GM10266 (cell line): ENCODE results near the gene CD180.

Experiments
- DNase-seq: peaks from one replicate; pipeline ENCODE4 v3.0.0; 2012; ENCODE audit errors: extremely low spot score
- TF ChIP-seq, protein P1 (sequence below): IDR thresholded peaks from 2 replicates; pipeline ENCODE4 v1.5.1; 2012; ENCODE audit warnings: mild to moderate bottlenecking, low read depth; ENCODE audit not compliant: control insufficient read depth, insufficient read depth; ENCODE audit errors: missing control alignments

CD180 gene

DNA sequence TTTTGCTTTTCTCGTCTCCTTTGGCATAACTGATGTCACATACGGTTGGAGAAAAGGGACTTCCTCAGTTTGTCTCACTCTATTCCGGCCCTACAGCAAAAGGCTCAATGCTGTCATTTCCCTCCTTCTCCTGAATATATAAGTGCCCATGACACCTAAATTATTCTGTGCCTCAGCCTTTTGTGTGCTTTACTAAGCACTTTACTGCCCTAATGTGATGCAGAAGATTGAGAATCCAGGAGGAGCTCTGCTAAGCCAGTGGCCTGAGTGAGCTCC, 7.6 kb downstream of the CD180 start:
- DNase-seq = no peak
- TF ChIP-seq, protein P1, sequence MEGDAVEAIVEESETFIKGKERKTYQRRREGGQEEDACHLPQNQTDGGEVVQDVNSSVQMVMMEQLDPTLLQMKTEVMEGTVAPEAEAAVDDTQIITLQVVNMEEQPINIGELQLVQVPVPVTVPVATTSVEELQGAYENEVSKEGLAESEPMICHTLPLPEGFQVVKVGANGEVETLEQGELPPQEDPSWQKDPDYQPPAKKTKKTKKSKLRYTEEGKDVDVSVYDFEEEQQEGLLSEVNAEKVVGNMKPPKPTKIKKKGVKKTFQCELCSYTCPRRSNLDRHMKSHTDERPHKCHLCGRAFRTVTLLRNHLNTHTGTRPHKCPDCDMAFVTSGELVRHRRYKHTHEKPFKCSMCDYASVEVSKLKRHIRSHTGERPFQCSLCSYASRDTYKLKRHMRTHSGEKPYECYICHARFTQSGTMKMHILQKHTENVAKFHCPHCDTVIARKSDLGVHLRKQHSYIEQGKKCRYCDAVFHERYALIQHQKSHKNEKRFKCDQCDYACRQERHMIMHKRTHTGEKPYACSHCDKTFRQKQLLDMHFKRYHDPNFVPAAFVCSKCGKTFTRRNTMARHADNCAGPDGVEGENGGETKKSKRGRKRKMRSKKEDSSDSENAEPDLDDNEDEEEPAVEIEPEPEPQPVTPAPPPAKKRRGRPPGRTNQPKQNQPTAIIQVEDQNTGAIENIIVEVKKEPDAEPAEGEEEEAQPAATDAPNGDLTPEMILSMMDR = no peak

DNA sequence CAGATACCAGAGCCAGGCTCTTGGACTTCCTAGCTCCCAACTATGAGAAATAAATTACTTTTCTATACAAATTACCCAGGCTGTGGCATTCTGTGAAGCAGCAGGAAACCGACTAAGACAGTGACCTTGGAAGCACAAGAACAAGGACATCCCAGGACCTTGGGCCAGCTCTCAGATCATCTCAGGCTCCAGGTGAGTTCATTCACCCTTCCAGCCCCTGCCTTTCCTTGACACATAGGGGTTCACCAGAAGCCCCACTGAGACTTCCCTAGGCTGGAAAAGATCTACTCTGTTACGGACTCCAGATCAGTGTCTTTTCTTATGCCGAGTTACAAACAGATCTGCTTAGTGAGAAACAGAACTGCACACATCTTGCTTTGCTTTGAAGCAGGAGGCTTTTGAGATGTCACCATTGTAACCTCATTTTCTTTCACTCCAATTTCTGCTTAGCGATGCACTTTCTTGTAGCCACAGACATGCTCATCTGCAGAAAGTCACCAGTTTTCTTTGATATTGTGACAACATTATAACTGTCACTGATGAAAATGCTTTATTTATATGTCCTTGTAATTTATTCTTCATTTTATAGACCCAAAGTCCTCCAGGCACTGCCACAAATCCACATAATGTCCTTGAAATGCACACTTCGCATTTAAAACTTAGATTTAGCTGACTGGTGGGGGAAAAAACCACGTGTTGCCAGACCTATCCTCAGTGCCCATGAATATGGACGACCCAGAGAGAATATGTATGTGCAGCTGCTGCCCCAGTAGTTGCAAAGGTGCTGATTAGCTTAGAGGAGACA, 8.1 kb downstream of the CD180 start:
- DNase-seq = no peak
- TF ChIP-seq, protein P1 = no peak

DNA sequence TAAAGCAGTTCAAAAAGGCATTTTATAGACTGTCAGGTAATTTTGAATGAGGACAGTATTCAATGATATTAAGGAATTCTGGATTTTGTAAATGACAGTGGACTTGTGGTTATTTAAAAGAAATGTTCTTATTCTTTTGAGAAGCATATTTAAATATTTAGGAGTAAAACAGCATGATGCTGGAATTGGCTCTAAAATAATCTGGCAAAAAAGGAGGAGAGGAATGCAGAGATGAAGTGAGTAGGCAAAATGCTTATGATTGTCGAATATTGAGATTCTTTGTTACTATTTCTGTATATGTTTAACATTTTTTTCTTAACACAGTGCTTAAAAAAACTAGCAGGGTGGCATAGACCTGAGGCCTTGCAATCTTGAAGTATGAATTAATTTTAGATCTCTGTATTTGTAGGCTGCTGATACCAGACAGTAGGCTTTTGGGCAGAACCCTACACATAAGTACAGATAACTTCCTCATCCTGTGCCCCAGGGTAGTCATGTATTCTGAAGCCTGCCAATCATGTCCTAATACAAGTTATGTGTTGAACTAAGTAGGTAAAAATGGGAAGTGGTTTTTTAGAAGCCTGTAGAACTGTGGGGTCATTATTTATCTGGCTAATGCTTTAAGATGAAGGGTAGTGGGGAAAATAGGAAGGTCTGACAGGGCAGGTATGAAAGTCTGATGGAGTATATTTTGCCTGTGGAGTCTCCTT, 9.4 kb downstream of the CD180 start:
- TF ChIP-seq, protein P1 = no peak
- no peak for DNase-seq

DNA sequence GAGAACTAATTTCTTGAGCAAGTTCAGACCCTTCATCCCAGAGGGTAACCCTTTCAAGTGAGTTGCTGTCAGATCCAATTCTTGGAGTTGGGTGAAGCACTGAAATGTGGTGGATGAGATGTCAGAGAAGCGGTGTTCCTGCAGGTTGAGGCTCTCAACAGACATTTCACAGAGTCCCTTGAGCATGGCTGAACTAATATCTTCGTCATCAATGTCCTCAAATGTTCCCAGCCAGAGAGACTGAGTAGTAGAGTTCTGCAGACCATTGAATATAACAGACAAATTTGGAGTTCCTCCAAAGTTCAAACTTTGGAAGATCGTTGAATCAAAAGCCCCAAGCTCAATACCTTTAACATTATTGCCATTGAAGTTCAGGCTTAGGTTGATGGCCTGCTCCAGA, 12.7 kb downstream of the CD180 start:
- no peak for DNase-seq
- TF ChIP-seq, protein P1 = no peak

DNA sequence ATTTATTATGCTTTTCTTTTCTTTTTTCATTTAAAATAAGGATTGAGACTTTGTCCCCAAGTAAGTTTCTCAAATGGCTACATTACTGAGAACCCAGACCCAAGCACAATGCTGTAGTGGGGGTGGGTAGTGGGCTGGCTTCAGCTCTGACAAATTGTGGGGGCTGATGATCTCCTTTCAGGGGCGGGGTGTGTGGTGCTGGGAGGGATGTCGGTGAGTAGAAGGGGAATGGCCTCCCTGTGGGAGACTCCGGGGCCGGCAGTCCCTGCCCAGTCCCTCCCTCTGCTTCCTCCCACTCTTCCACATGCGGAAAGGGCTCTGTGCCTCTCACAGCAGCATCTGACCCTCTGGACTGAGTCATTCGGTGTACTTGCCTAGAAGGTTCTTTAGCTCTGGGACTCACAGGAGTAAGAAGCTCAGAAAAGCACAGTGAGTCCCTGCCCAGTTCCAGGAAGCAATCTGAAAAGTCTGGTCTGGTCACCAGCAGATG, 14.3 kb downstream of the CD180 start:
- TF ChIP-seq, protein P1 = no peak
- no peak for DNase-seq

DNA sequence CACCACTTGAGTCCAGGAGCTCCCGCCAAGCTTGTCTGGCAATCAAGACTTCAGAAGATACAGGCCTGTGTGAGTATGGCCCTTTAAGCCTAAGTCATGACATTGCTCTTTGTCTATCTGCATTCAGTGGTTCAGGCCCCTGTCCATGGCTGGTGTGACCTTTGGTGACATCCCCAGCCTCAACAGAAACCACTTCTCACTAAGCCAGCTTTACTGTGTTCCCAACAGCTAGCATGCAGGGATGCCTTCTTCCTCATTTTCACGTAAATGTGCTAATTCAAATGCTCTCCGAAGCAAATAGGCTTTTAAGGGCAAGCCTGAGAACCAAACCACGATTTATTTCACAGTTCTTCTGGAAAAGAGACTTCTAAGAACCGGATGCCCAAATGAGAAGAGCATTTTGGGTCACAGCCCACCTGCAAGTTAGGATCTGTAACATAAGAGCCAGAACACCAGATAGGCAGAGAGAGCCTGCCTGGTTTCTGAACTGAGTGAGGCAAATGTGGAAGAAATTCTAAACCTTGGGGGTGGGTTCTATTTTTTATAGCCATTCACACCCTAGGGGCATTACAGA, 14.9 kb downstream of the CD180 start:
- DNase-seq = no peak
- TF ChIP-seq, protein P1 = no peak
